BE2C (cell line): ENCODE results near the gene HCRTR1.

Experiments used
- DNase-seq: peaks from one replicate; pipeline ENCODE4 v3.0.0-alpha.2; 2020
- H3K27me3 ChIP-seq: fragments of 250-450 bp; sonication (Bioruptor Pico); 2 replicates; pipeline ENCODE4 v1.5.1; 2020; ENCODE audit warnings: mild to moderate bottlenecking
- H3K36me3 ChIP-seq: fragments of 250-450 bp; sonication (Bioruptor Pico); 2 replicates; pipeline ENCODE4 v1.5.1; 2020; ENCODE audit warnings: mild to moderate bottlenecking
- H3K4me1 ChIP-seq: fragments of 250-450 bp; sonication (Bioruptor Pico); 2 replicates; pipeline ENCODE4 v1.5.1; 2020
- H3K4me3 ChIP-seq: 2 replicates; pipeline ENCODE4 v1.5.1; 2011; ENCODE audit warnings: low read depth, low read length
- H3K9me3 ChIP-seq: fragments of 250-450 bp; sonication (Bioruptor Pico); 2 replicates; pipeline ENCODE4 v1.5.1; 2020
- TF ChIP-seq, protein P1 (sequence below): IDR thresholded peaks from 2 replicates; pipeline ENCODE4 v1.5.1; 2012; ENCODE audit warnings: mild to moderate bottlenecking, low read depth, low read length

The HCRTR1 gene

DNA sequence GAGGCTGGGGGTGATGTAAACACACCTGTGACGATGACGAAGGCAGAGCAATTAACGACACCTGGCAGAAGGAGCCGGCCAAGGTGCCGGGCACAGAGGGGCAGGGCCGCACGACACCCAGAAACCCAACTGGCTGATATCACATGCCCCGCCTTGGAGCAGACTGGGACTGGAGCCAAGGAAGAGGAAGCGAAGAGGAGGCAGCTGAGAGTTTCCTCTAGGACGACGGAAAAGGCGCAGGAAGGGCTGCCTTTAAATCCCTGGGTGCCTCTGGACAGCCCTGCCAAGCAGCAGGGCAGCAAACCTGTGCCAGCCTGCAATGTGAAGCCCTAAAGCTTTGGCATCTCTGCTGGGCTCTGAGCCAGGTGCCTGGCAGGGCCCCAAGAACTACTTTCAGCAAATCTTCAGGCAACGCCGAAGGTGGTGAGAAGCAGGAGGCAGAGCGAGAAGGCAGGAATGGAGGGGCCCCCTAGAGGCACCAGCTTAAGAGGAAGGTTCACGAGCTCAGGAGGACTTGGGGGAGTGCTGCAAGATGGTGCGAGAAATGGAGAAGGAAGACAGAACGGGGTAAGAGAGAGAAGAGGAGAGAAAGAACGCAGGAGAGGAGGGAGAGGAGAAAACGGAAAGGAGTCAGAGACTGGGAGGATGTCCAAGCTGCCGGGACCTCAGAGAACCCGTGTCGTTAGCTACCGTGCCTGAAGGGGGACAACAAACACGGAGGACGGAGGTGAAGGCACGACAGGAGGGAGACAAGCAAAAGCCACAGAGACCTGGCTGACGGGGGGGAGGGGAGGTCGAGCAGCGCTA is 52.5 kb downstream of the HCRTR1 start:
- H3K4me1 ChIP-seq = peaks cover 12% of the 10 kb centered on the region; the same call in 1 of the 2 replicates
- no peaks in the 10 kb centered on the region for H3K36me3 ChIP-seq
- H3K27me3 ChIP-seq = no peaks in the 10 kb centered on the region
- H3K9me3 ChIP-seq = no peaks in the 10 kb centered on the region
- DNase-seq = peak; percentile 25
- H3K4me3 ChIP-seq = peak overlapping the region; percentile 19; the same call in 1 of the 2 replicates
- TF ChIP-seq, protein P1, sequence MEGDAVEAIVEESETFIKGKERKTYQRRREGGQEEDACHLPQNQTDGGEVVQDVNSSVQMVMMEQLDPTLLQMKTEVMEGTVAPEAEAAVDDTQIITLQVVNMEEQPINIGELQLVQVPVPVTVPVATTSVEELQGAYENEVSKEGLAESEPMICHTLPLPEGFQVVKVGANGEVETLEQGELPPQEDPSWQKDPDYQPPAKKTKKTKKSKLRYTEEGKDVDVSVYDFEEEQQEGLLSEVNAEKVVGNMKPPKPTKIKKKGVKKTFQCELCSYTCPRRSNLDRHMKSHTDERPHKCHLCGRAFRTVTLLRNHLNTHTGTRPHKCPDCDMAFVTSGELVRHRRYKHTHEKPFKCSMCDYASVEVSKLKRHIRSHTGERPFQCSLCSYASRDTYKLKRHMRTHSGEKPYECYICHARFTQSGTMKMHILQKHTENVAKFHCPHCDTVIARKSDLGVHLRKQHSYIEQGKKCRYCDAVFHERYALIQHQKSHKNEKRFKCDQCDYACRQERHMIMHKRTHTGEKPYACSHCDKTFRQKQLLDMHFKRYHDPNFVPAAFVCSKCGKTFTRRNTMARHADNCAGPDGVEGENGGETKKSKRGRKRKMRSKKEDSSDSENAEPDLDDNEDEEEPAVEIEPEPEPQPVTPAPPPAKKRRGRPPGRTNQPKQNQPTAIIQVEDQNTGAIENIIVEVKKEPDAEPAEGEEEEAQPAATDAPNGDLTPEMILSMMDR = no peak

DNA sequence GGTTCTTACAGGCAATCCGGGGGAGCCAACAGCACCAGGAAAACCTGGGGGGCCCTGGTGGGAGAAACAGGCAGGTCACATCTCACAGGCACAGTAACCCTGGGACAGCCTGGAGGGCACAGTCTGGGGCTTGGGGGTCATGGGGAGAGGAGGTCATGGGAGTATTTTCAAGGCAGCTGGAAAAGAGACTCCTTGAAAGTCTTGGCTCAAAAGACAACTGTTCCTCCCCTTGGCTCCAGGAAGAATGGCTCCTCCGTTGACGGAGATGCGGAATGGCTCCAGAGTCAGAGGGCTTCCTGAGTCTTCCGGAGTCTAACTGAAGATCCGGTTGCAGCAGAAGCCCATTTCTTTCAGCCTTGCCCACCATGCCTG is 53.1 kb downstream of the HCRTR1 start:
- Histone ChIP-seq H3K27me3 (no peaks in the 10 kb centered on the region), H3K4me3 (no peak overlapping the region), H3K36me3 (no peaks in the 10 kb centered on the region), H3K4me1 (peaks cover 12% of the 10 kb centered on the region; the same call in 1 of the 2 replicates), H3K9me3 (no peaks in the 10 kb centered on the region)
- TF ChIP-seq, protein P1 = no peak
- no peak for DNase-seq

DNA sequence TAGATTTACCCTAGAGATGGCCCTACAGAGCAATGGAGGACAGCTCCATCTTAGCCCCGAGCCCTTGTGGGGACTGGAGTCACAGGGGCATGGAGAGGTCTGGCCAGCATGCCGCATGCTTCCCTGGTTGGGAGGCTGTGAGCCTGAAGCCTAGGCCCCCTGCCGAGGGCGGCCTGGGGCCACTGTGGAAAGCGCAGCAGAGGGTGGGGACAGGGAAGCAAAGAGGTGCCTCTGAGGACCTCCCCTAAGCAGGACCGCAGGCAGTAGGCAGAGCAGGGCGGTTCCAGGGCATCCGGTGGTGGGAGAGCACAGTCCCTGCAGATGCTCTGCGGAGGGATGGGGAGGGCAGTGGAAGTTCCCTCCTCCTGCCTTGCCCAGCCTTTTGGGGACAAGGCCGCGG is 53.7 kb downstream of the HCRTR1 start:
- TF ChIP-seq, protein P1 = no peak
- Histone ChIP-seq H3K36me3 (no peaks in the 10 kb centered on the region), H3K4me1 (peaks cover 12% of the 10 kb centered on the region; the same call in 1 of the 2 replicates), H3K4me3 (no peak overlapping the region), H3K27me3 (no peaks in the 10 kb centered on the region), H3K9me3 (no peaks in the 10 kb centered on the region)
- DNase-seq = no peak

DNA sequence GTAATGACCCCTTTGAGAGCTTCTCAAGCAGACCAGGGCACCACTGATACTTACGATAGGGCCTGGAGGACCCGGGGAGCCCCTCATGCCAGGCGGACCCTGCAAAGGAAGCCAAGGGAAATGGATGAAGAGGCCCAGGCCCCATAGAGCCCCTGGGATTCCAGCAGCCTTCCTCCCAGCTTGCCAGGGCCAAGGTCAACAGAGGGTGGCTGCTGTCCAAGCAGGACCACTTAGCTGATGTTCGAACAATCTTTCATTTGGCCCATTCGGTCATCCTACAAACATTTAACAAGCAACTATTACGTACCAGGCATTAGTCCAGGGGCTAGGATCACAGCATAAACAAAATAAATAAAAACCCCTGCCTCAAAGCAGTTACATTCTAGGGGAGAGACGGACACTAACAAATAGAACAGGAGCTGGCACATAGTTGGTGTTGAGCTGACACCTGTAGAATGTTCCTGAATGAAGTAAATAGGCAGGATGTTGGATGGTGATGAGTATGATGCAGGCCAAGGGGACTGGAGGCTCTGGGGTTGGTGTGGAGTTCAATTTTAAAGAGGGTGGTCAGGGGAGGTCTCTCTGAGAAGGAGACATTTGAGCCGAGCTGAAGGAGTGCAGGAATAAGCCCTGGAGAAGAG is 54.2 kb downstream of the HCRTR1 start:
- no peaks in the 10 kb centered on the region for H3K27me3 ChIP-seq

DNA sequence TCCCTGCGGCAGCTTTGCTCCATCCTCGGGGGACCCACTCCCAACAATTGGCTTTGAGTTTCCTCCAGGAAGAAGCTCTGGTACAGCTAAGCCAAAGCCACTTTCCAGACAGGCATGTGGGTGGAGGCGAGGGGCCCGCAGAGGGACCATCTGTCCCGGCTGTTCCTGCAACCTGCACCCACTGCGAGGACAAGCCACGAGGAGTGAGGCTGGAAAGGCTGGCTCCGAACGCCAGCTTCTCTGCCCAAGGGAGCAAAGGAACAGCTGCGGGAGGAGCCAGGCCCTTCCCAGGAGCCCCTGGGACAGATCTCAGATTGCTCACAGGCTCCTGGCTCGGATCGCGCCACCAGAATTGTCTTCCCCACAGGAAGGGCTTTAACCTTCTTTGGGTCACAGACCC is 55.5 kb downstream of the HCRTR1 start:
- Histone ChIP-seq H3K4me1 (peaks cover 12% of the 10 kb centered on the region; the same call in 1 of the 2 replicates), H3K36me3 (no peaks in the 10 kb centered on the region), H3K4me3 (no peak overlapping the region), H3K27me3 (no peaks in the 10 kb centered on the region), H3K9me3 (no peaks in the 10 kb centered on the region)
- DNase-seq = peak; percentile 50
- TF ChIP-seq, protein P1 = no peak

More for the DNA sequence above, 54.2 kb downstream of the HCRTR1 start:
- Histone ChIP-seq H3K4me3 (no peak overlapping the region), H3K9me3 (no peaks in the 10 kb centered on the region), H3K4me1 (peaks cover 12% of the 10 kb centered on the region; the same call in 1 of the 2 replicates), H3K36me3 (no peaks in the 10 kb centered on the region)
- DNase-seq = no peak
- TF ChIP-seq, protein P1 = no peak

DNA sequence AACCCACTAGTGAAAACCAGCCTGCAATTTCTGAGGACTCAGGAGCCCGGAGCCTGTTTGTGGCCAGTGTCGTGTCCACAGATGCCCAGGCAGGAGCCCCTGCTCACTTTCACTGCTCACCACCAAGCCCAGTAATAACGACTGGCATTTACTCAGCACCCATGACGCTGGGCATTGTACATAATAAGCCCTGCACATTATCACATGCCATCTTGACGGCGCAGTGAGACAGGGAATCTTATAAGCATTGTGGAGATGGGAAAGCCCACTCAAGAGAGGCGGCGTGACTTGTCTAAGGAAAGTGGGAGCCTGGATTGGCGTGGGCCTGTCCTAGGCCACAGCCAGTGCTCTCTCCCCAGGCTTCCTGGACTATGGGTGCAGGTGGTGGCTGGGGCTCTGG is 55.9 kb downstream of the HCRTR1 start:
- Histone ChIP-seq H3K4me1 (peaks cover 12% of the 10 kb centered on the region; the same call in 1 of the 2 replicates), H3K27me3 (no peaks in the 10 kb centered on the region), H3K36me3 (no peaks in the 10 kb centered on the region), H3K4me3 (no peak overlapping the region), H3K9me3 (no peaks in the 10 kb centered on the region)
- TF ChIP-seq, protein P1 = no peak
- DNase-seq = no peak
